ENCODE measurements around the gene ERN2. TPM values are rescaled to one million over a fixed set of nuclear protein-coding genes. Genes with fewer than 3 reads are reported as not detected.

The ERN2 gene
- total RNA-seq, 2 donors from 2014 or later, result 0.99 to 5.2 TPM

GRCh38 chr16:23666571-23667354, 46.3 kb downstream of the ERN2 start:
- no peaks in the 10 kb centered on the region for H3K27me3 ChIP-seq
- DNase-seq (no peak), ATAC-seq (no peak)
- intact Hi-C loops (cut with DNase I), result no loop called here
- TF ChIP-seq POLR2A (IDR thresholded peaks at IDR 0.05) (no peak), CTCF (IDR thresholded peaks at IDR 0.05) (no peak)
- no peak overlapping the region for H3K4me3 ChIP-seq
- H3K9me3 ChIP-seq, result no peaks in the 10 kb centered on the region
- no peak overlapping the region for H3K27ac ChIP-seq
- 91 to 95% methylated on average over 7 of the region's 7 CpGs for WGBS, 2 donors
- H3K36me3 ChIP-seq (replicated peaks in 1 of 2; ENCODE audit: insufficient read depth in 1 of 2, low read depth in 2 of 2), result peaks cover 0 to 13% of the 10 kb centered on the region in 2 donors
- H3K4me1 ChIP-seq, result no peaks in the 10 kb centered on the region

DNA sequence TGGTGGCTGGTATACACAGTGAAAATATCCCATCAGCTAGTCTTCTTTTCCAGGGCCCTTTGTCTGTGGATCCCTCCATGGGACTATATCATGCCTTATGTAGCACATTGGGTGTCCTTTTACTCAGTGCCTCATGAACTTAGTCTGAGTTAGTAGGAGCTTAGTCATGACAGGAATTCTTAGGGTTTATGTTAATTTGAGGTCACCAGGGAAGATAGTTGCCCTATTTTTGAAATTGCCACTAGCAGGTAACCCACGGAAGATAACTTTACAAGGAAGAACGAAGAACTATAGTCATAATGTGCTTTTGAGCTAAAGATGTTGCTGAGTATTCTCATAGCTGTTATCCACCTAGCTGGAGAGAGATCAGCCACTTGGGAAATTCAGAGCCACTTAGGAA, 49.1 kb downstream of the ERN2 start:
- Histone ChIP-seq H3K27me3 (no peaks in the 10 kb centered on the region), H3K4me3 (no peak overlapping the region), H3K9me3 (no peaks in the 10 kb centered on the region), H3K4me1 (no peaks in the 10 kb centered on the region), H3K27ac (no peak overlapping the region), H3K36me3 (replicated peaks in 1 of 2; ENCODE audit: insufficient read depth in 1 of 2, low read depth in 2 of 2) (peaks cover 5 to 23% of the 10 kb centered on the region in 2 donors)
- TF ChIP-seq POLR2A (IDR thresholded peaks at IDR 0.05) (no peak), CTCF (IDR thresholded peaks at IDR 0.05) (no peak)
- WGBS, 2 donors, result 91 to 94% methylated on average over 2 of the region's 2 CpGs
- DNase-seq (no peak), ATAC-seq (no peak)
- intact Hi-C loops (cut with DNase I), result no loop called here

DNA sequence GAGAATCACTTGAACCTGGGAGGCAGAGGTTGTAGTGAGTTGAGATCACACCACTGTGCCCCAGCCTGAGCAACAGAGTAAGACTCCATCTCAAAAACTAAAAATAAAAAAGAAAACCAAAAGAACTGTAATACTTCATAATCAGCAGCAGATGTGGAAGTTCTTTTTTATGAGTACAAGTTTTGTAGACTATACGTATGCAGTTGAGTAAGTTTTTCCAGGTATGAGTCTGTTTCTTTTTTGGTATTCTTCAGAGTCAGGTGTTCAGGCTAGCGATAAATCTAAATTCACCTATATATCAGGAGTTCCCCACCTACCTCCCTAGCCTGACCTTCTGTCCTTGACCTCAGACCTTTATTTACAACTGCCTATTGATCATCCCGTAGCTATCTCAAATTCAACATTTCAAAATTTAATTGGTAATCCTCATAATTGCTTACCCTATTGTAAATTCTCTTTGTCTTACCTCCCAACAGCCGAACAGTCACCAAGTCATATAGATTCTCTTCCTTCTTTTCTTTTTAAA, 61.0 kb downstream of the ERN2 start:
- ATAC-seq (no peak), DNase-seq (no peak)
- TF ChIP-seq POLR2A (IDR thresholded peaks at IDR 0.05) (no peak), CTCF (IDR thresholded peaks at IDR 0.05) (no peak)
- 89 to 92% methylated on average over 4 of the region's 4 CpGs for WGBS, 2 donors
- Histone ChIP-seq H3K27me3 (no peaks in the 10 kb centered on the region), H3K9me3 (no peaks in the 10 kb centered on the region), H3K4me1 (no peaks in the 10 kb centered on the region), H3K4me3 (no peak overlapping the region), H3K27ac (no peak overlapping the region), H3K36me3 (replicated peaks in 1 of 2; ENCODE audit: insufficient read depth in 1 of 2, low read depth in 2 of 2) (peaks cover 0 to 4% of the 10 kb centered on the region in 2 donors)
- intact Hi-C loops (cut with DNase I), result no loop called here

DNA sequence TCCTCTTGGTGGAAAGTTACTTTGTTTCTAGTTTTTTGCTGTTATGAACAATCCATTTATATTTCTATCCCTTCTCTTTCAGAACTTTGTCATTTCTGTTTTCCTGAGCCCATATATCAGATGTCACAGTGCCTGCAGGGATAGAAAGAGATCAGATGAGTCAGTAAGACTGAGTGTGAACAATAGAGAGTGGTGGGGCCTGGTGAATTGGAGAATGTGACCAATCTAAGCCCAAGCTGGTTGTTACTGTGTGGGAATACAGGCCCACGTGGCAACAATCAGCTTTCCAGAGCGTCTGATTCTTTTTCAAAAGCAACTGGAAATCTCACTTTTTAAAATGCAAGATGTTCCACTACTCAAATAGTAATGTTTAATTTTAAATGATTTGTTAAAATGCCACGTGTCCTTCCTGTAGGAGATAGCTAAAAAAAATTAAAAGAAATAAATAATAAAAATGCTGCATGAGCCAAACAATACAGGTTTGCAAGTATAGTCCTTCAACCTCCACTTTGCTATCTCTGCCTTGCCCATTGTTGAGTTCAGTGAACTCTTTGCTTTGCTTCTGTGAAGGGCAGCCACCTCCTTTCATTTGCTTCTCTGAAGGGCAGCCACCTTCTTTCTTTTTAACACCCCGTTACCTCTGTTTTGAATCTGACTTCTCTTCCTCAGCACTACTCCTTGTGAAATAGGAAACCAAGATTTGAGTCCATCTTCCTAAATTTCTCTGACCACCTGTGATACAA, 62.2 kb downstream of the ERN2 start:
- TF ChIP-seq CTCF (IDR thresholded peaks at IDR 0.05), result no peak
- TF ChIP-seq POLR2A (IDR thresholded peaks at IDR 0.05), result no peak
- peaks cover 0 to 4% of the 10 kb centered on the region in 2 donors for H3K36me3 ChIP-seq (replicated peaks in 1 of 2; ENCODE audit: insufficient read depth in 1 of 2, low read depth in 2 of 2)
- no peaks in the 10 kb centered on the region for H3K9me3 ChIP-seq
- intact Hi-C loops (cut with DNase I), result no loop called here
- no peaks in the 10 kb centered on the region for H3K4me1 ChIP-seq
- DNase-seq (no peak), ATAC-seq (no peak)
- H3K4me3 ChIP-seq, result no peak overlapping the region
- no peak overlapping the region for H3K27ac ChIP-seq
- H3K27me3 ChIP-seq, result no peaks in the 10 kb centered on the region
- 85 to 87% methylated on average over 4 of the region's 4 CpGs for WGBS, 2 donors

Measured in body of pancreas (tissue), 4 donors.